OCI-LY3 (cell line): ENCODE data around the gene CENPM.

Source experiments
- CTCF ChIP-seq: fragments of 200-600, 300-600 bp; sonication (generic); IDR thresholded peaks from 2 replicates; pipeline ENCODE4 v1.5.1; 2014; ENCODE audit warnings: antibody characterized with exemption, low read length, low read depth
- EZH2phosphoT487 ChIP-seq: fragments of 200-600 bp; shearing (Covaris generic); IDR thresholded peaks from 2 replicates; pipeline ENCODE4 v1.6.1; 2018; ENCODE audit warnings: antibody characterized with exemption, mixed run types, low read depth

GRCh38 chr22:41898645-41899044 lies 48.3 kb downstream of the CENPM start:
- TF ChIP-seq CTCF: no peak
- no peak for TF ChIP-seq EZH2phosphoT487
